G401.6 (cell line): ENCODE data around the gene OR6K3.

Source experiments
- FAIRE-seq: peaks from 2 replicates; lab custom pipeline; 2012; peaks lifted over from hg19 to GRCh38; lab: Jason Lieb, UNC

Gene OR6K3

DNA sequence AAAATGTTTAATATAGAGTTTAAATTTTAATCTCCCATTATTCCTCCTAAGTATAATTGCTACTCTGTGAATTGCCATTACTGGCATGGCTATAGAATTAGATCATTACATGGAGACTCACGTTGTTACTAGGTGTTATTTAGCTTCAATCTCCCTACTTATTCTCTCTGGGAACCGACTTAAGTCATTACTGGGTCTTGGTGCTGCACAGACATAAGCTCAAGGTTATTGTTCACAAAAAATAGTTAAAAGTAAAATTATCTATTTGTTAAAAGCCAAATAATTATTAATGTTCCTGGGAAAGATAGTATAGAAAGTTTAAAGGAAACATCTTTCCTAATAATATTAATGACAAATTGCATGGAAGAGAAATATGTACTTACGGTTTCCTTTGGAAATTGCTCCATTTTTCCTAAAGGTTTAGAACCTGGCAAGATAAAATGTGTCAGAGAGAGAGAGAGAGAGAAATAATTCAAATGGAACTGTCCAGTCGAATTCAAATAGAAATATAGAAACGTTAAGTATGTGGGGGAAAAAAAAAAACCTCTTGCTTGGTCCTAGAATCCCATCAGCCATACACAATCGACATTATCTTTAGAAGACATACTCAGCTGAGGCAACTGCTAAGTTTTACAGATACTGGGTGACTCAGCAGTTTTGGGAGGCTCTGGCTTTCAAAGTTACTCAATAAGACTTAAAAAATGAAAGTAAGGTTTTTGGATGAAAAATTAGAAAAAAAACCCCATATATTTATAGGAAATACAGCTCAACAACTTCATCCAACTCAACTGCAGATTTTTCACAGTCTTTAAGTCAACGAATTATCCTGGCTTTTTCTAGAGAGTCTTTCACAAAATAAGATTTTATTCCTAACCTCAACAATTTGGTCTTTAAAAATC, 34.2 kb downstream of the OR6K3 start, which contains the start of gene SPTA1:
Gene SPTA1 (minus strand): TSS at position 605 of the 899 bp plus-strand sequence. CDS start 198 bp downstream, at position 407.
- no peak for FAIRE-seq

DNA sequence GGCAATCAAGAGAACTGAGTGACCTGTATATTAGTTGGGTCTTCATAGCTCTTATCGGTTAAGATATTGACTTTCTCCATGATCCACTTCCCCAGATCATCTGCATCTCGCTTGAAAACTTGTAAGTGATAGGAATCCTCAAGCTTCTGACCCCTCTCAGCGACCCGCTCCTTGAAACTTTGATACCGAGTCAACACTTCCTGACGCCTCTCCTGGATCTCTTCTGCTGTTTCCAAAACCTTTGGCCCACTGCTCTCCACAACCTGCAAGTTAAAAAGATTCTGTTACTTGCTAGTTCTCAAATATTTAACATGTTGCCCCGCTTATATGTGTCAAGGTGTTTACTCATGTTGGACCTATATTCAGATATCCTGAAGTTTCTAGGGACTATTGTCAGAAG, 35.4 kb downstream of the OR6K3 start:
- no peak for FAIRE-seq

DNA sequence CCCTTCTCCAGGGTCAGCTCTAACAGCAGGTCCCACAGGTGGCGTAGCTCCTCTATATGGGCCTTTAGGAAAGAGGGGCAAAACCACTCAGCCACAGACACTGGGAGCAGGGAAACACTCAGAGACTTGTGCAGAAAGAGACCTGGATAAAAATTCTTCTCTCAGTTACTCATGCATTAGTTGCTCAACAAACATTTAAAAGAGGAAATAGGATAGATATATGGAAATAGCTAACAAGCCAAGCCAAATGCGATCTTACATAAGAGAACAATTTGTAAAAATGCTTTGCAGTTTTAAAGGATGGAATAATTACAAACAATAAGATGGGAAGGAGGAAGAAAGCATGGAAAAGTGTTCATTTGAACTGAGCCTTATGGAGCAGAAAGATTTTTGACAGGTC, 38.9 kb downstream of the OR6K3 start:
- FAIRE-seq, result no peak

DNA sequence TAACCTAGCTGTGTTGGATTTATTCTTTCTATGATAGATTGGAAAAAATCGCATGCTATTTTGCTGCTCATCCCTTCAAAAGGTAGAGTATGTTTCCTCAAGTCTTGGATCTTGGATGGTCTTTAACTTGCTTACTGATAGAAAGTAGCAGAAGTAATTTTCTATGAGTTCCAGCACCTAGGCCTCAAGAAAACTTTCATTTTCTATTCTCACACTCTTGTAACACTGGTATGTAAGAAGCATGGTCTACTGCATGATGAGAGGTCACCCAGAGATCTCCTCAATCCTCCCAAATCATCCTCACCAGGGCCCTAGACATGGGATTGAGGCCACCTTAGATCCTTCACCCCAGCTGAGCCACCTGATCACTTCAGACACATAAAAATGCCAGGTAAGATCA, 41.2 kb downstream of the OR6K3 start:
- no peak for FAIRE-seq

DNA sequence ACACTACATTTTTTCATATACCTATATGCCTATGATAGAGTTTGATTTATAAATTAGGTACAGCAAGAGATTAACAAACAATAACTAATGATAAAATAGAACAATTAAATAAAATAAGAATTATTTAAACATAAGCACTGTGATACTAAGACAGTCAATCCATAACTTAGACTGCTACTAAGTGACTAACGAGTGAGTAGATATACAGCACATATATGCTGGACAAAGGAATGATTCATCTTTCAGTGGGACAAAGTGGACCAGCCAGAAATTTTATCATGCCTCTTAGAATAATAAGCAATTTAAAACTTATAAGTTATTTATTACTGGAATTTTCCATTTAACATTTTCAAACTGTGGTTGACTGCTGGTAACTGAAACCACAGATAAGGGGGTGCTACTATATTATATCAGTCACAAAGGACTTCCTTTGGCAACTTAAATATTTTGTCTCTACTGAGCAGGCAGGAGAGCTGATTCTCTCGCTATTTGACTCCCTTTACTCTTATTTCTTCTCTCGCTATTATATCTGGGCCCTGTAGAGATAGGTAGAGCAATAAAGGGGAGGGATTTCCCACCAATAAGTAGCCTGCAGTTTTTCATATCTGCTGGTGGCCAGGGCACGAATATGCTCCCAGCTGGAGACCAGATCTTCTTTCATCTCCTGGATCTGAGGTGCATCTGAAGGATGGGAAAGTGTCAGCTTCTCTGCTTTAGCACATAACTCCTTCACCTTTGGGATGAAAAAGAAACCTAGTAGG, 44.8 kb downstream of the OR6K3 start:
- FAIRE-seq, result no peak

DNA sequence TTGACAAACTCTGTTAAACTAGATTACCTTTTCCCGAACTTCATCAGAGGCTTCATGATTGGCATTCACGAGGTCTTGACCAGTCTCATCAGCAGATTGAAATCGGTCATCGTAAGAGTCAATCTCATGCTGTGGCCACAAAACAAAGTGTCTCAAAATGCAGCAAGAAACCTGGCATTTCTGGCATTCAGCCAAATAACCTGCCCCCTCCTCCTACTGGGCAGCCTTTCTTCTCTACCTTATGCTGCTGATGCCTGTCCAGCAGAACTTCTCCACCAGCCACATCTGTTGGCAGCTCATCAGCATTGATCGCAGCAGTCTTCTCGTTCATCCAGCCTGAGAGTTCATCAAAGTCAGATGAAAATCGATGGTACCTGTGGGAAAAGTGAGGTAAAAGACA, 46.2 kb downstream of the OR6K3 start:
- FAIRE-seq, result no peak
